ENCODE measurements around the gene JAKMIP1.
"Not testable (repeated sequence)": the region's sequence is repeated elsewhere in the genome, so short reads cannot be mapped to it uniquely, and the experiment has no call there.

DNA sequence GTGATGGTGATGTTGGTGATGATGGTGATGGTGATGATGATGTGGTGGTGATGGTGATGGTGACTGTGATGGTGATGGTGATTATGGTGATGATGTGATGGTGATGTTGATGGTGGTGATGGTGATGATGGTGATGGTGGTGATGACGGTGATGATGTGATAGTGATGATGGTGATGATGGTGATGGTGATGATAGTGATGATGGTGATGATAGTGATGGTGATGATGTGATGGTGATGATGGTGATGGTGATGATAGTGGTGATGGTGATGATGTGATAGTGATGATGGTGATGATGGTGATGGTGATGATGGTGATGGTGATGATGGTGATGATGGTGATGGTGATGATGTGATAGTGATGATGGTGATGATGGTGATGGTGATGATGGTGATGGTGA is 196.9 kb downstream of the JAKMIP1 start:
- not testable (repeated sequence) for TF ChIP-seq EZH2 (IDR thresholded peaks at IDR 0.05; ENCODE audit: borderline replicate concordance, insufficient read depth, low read depth, low read length, poor library complexity, severe bottlenecking)
- TF ChIP-seq, protein P1, sequence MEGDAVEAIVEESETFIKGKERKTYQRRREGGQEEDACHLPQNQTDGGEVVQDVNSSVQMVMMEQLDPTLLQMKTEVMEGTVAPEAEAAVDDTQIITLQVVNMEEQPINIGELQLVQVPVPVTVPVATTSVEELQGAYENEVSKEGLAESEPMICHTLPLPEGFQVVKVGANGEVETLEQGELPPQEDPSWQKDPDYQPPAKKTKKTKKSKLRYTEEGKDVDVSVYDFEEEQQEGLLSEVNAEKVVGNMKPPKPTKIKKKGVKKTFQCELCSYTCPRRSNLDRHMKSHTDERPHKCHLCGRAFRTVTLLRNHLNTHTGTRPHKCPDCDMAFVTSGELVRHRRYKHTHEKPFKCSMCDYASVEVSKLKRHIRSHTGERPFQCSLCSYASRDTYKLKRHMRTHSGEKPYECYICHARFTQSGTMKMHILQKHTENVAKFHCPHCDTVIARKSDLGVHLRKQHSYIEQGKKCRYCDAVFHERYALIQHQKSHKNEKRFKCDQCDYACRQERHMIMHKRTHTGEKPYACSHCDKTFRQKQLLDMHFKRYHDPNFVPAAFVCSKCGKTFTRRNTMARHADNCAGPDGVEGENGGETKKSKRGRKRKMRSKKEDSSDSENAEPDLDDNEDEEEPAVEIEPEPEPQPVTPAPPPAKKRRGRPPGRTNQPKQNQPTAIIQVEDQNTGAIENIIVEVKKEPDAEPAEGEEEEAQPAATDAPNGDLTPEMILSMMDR (IDR thresholded peaks at IDR 0.05): not testable (repeated sequence)
